Skin epidermis (tissue), 12 donors: ENCODE results near the gene FBXL14.

Experiments used
- H3K27ac ChIP-seq, 21 experiments: fragments of 200-600 bp; sonication (generic) in 11 of 21; one replicate each; pipeline ENCODE4 v1.5.0; 2020; ENCODE audit warnings: mild to moderate bottlenecking in 3 of 21, inconsistent platforms in 2 of 21, moderate library complexity in 2 of 21
- H3K4me3 ChIP-seq, 7 experiments: fragments of 200-600 bp; sonication (generic) in 2 of 7; one replicate each; pipeline ENCODE4 v1.5.0; 2020; ENCODE audit warnings: inconsistent platforms in 2 of 7, mild to moderate bottlenecking in 2 of 7, moderate library complexity in 1 of 7

Gene FBXL14

GRCh38 chr12:1628666-1629337, 34.4 kb upstream of the FBXL14 start, which contains the start of gene WNT5B:
WNT5B (plus strand) TSS chr12:1629231; CDS start chr12:1631355, 2,124 bp downstream.
- peak within 1 kb of the TSS in 5 of 21 experiments; percentile 7 to 49 (median 40) for H3K27ac ChIP-seq

GRCh38 chr12:1622406-1622805, 28.0 kb upstream of the FBXL14 start:
- Histone ChIP-seq H3K4me3 (no peak overlapping the region), H3K27ac (no peak overlapping the region)

More at GRCh38 chr12:1628666-1629337, 34.4 kb upstream of the FBXL14 start, which contains the start of gene WNT5B:
- peak within 1 kb of the TSS; percentile 19 to 58 (median 34) for H3K4me3 ChIP-seq

GRCh38 chr12:1620092-1620491, 25.7 kb upstream of the FBXL14 start:
- no peak overlapping the region for H3K4me3 ChIP-seq
- H3K27ac ChIP-seq, result peak overlapping the region in 1 of 21 experiments; percentile 18

GRCh38 chr12:1619587-1619986, 25.2 kb upstream of the FBXL14 start:
- H3K4me3 ChIP-seq, result no peak overlapping the region
- peak overlapping the region in 3 of 21 experiments; percentile 18 to 44 (median 24) for H3K27ac ChIP-seq

DNA sequence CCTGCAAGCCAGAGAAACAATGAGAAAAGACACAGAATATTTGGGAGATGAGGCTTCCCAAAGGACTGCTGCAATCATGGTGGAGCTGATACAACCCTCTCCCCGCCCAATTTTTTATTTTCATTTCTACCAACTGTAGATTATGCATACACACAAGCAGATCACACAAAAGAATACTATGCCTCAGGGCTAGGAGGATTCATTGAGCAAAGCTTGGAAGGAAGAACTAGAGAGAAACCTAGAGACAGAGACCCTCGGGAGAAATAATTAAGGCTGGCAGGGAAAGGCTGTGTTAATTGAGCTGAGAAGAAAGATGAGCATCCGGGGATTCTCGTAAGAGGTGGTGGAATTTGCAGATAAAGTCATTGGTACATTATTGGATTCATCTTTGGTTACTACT, 24.8 kb upstream of the FBXL14 start:
- Histone ChIP-seq H3K27ac (peak overlapping the region in 4 of 21 experiments; percentile 16 to 44 (median 22)), H3K4me3 (no peak overlapping the region)

DNA sequence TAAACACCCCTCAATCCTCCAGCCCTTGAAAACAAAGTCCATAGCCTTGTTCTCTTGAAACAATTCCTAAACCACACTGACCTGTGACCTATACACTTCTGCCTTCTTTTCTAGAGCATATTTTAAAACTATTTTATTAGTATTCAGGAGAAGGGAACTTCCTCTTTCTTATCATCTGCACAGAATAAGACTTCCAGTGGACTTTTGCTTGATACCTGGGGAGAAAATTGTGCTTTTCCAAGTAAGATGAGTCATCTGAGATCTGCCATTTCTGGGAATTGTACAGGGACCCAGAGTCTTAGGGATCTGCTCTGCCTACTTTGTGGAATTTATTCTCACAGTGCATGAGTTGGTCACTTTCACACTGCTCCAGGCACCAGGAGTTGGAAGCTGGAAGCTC, 24.1 kb upstream of the FBXL14 start:
- Histone ChIP-seq H3K4me3 (no peak overlapping the region), H3K27ac (peak overlapping the region in 3 of 21 experiments; percentile 16 to 53 (median 44))

DNA sequence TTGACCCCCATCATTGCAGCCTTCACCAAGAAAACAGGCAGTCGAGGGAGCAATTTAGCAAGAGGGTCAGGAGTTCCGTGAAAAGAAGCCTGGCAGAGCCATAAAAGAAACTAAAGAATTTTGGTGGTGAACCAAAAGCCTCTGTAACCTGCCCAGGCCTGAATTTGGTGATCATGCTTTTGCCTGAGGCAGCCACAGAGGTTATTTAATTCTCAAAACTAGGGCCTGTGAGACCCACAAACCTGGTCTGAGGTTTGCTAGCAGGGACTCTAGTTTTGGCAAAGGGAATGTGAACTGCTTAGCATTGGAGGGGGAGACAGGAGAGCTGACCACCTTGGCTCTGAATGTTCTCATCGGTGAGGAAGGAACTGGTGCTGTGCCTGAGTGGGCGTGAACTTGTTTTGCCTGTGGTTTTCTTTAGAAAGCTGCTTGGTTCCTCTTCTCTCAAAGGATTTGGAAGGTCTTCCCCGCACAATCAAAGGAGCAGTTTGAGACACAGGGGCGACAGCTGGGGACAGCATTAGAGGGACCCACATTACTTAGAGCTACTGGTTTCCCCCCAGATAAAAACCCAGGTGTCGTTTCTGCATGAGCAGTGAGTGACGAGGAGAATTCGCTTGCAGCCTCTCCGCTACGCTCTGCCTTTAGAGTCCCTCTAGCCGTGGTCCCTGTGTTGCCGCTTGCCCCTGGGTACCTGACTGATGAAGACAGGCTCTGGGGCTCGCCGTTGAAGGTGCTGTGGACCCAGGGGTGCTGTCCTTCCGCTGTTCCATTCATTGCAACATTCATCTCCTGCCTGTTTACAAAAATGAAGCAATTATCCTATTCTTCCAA, 22.1 kb upstream of the FBXL14 start:
- Histone ChIP-seq H3K4me3 (peak overlapping the region in 1 of 7 experiments; percentile 16), H3K27ac (peak overlapping the region in 7 of 21 experiments; percentile 2 to 69 (median 35))

DNA sequence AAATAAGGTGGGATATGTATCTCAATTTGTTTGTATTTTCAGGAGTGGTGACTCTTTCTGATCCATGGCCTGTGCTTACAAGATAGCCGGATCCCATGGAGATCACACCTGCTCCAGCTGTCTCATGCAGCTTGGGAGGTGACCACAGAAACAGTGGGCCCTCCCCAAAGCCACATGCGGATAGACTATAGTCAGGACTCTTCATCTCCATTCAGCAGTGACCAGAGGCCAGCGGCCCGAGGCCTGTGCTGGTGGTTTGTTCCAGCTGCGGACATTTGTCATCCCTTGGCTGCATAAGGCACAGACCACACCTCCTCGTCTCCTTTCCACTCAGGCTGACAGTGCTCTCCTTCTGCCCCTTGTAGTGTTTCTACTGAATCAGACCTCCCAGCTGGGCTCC, 20.0 kb upstream of the FBXL14 start:
- H3K4me3 ChIP-seq, result no peak overlapping the region
- H3K27ac ChIP-seq, result no peak overlapping the region

DNA sequence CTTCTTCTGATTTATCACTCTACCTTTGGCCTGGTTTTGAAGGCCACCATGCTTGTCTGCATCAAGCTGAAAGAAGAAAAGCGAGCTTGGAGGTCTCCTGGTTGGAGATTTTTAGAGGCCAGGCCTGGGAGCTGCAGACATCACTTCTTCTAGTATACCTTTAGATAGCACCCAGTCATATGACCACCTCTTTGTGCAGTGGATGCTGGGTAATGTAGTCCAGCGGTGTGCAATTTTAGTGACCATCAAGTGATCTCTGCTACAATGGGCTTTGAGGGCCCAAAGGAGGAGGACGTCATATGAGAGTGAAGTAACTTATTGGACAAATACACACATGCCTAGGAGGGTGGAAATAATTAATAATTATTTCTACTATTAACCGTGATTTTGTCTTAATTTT, 19.5 kb upstream of the FBXL14 start:
- H3K4me3 ChIP-seq, result no peak overlapping the region
- H3K27ac ChIP-seq, result no peak overlapping the region

DNA sequence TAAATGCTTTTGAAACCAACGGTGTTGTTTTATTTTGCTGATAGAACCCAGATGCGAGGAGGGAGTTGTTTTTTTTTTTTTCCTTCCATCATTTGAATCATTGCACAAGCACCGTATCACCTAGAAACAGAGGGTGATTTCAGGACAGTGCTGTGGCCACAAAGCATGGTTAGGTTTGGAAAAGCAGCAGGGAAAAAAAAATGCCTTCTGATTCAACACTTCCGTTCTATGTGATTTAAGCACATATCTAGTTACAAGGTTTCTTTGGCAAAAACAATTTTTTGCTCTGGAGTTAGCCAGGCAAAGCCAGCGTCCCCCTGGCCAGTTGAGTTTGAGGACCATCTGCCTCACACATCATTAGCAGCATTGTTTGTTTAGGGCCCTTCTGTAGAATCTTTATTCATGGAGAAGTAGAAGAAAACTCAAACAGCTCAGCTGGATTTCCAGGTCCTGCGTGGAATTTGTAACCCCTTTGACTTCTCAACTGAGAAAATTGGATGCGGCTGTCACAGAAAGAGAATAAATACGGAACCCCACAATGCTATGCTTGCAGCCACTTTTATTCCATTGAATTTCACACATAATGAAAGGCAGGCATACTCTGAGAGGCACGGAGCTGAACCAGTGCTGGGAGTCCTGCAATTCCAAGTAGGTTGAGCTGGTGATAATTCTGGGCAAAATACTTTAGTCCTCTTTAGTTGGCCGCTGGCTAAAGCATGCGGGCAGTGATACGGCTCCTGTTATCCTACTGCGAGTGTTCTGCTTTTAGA, 17.6 kb upstream of the FBXL14 start:
- H3K27ac ChIP-seq, result peak overlapping the region in 5 of 21 experiments; percentile 5 to 43 (median 22)
- no peak overlapping the region for H3K4me3 ChIP-seq

DNA sequence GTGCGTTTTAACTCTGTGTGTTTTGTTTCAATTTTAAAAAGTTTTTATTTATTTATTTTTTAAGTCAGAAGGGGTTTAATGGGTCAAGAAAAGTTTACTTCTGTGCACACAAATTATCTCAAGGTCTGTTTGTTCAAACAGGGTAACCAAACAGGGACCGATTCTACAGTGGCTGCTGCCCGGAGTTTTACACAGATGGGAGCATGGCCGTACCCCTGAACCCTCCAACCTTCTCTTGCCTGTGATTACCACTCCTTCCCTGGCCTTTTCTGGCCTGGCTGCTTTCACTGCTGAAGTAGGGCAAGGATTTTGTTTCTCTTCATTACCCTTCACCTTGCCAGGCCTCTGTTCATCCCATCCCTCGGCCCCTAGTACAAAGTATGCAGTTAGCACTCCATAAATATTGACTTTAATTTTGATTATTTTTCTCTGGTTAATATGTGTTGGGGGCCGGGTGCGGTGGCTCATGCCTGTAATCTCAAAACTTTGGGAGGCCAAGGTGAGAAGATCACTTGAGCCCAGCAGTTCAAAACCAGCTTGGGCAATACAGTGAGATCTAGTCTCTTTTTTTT, 15.8 kb upstream of the FBXL14 start:
- H3K4me3 ChIP-seq, result no peak overlapping the region
- H3K27ac ChIP-seq, result no peak overlapping the region

DNA sequence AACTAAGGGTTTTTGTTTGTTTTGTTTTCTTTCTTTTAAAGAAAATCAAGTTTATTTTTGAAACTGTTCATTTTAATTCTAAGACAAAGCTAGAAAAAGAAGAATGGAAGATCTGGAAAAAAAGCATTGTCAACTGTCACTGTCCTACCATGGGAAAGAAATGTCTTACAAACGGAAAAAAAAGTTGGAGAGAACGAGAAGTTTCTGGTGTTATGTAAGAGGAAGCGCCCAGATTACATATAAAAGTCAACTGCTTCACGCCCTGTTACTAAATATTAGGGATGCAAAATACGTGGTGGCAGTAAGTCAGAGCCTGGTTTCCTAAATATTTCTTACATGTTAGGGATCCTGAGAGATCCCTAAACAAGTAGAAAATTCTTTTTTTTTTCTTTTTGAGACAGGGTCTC, 14.3 kb upstream of the FBXL14 start:
- peak overlapping the region in 4 of 21 experiments; percentile 14 to 56 (median 38) for H3K27ac ChIP-seq
- H3K4me3 ChIP-seq, result no peak overlapping the region

GRCh38 chr12:1607940-1608712, 13.7 kb upstream of the FBXL14 start:
- H3K4me3 ChIP-seq, result no peak overlapping the region
- H3K27ac ChIP-seq, result peak overlapping the region in 2 of 21 experiments; percentile 56

GRCh38 chr12:1606021-1606622, 11.7 kb upstream of the FBXL14 start:
- Histone ChIP-seq H3K4me3 (peak overlapping the region; percentile 20 to 42 (median 33)), H3K27ac (peak overlapping the region in 20 of 21 experiments; percentile 4 to 88 (median 79))

- H3K4me3 ChIP-seq, result peak overlapping the region; percentile 20 to 42 (median 33)
- peak overlapping the region in 20 of 21 experiments; percentile 4 to 88 (median 79) for H3K27ac ChIP-seq
These were observed 11.0 kb upstream of the FBXL14 start for GRCh38 chr12:1605129-1606020.

DNA sequence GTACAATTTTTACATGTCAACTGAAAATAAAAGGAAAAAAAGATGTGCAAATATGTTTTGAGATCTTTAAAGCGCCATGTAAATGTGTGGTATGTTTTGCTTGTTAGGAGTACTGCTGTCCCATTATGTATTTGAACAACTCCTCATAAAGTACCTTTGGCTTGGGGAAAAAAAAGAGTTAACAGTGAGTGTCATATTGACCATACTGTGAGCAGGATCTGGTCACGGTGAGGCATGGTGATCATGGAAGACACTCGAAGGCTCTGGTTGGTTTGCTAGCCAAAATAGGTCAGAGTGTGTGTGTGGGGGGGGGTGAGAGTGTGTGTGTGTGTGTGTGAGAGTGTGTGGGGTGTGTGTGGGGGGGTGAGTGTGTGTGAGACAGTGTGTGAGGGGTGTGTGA, 10.1 kb upstream of the FBXL14 start:
- Histone ChIP-seq H3K4me3 (no peak overlapping the region), H3K27ac (no peak overlapping the region)

- H3K27ac ChIP-seq, result peak overlapping the region in 1 of 21 experiments; percentile 1
These were observed 9.1 kb upstream of the FBXL14 start for GRCh38 chr12:1603269-1603993.

More at GRCh38 chr12:1603269-1603993, 9.1 kb upstream of the FBXL14 start:
- H3K4me3 ChIP-seq, result no peak overlapping the region
